GM21786 (cell line): ENCODE results near the gene CRYZ.

Source experiments
- ATAC-seq: cut with Tn5 transposase; IDR thresholded peaks from one replicate; pipeline ENCODE4 v1.9.1; 2021; ENCODE audit not compliant: unreplicated experiment

Gene CRYZ

DNA sequence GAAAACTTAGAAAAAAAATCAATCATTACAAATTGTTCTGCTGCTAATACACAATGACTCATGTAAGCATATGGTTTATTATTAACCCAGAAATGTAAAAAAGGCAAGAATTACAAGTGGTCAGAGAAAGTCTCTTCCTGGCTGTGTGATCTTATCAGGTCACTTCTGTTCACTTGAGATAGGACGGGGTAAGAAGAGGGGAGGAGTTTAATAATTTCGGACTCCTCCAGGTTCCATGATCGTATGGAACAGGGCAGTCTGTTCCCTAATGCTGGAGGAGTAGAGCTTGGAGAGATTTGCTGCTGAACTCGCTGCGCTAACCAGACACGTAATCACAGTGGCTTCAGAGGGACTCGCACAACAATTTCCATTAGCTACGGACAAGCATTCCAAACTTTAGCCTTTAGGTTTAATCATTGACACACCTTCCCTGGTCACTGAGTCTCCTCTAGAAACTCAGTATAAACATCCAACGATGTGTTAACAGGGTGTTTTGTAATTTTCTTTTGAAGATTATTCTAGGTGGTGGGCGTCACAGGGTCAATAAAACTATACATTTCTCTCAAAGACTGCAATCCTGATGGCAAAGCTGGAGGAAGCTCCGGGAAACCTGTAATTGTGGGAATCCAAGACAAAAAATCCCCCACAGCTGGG is 1.3 kb downstream of the CRYZ start:
- ATAC-seq, result peak; percentile 30

DNA sequence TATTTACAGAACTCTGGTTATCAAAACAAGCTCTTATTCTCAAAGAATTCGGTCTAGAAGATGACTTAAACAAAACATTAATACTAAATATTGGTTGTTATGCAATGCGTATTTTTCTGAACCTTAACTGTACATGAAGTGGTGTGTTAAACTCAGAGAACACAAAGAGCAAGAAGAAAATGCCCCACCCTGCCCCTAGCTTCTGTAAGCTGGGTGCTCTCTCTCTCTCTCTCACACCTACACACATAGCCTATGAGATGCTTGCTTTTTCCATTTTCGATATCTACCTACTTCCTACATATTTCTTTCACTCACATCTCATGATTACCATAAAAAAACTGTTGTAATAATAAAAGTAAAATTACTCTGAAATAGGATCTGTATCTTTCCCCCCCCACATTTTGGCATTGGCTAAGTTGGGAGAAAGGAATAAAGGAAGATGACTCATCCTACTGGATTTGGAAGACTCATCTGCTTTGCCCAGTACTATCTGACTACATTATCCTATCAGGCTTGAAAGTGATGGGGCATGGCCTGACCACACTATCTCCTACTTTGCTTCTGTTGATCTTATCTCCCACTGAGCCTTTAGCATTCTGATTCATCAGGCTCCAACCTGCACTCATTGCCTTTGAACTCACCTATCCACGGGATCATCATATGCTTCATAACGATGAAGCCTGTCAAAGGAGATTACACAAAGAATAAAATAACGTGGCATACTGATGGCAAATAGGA is 2.9 kb downstream of the CRYZ start:
- no peak for ATAC-seq

DNA sequence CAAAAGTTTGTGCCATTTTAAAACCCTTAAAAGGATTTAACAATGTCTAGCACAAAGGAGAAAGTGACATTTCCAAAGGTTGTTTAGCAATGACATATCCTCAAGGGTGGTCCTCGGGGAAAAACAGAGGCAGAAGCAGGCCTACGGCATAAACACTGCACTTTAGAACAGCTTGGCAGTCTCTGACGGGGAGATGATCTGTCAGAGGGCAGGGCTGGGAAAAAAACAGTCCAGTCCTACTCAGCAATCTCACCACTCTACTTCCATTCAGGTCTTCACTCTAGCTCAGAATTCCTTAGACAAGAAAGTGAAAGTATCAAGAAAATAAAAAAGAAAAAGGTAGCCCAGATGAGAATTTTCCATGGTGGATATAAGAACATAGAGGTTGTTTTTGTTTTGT is 4.1 kb downstream of the CRYZ start:
- no peak for ATAC-seq

DNA sequence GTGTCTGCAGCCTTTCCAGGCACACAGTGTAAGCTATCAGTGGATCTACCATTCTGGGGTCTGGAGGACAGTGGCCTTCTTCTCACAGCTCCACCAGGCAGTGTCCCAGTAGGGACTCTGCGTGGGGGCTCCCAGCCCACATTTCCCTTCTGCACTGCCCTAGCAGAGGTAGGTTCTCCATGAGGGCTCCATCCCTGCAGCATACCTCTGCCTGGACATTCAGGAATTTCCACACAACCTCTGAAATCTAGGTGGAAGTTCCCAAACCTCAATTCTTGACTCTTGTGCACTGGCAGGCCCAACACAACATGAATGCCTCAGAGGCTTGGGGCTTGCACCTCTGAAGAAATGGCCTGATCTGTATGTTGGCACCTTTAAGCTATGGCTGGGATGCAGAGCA is 6.8 kb downstream of the CRYZ start:
- no peak for ATAC-seq

DNA sequence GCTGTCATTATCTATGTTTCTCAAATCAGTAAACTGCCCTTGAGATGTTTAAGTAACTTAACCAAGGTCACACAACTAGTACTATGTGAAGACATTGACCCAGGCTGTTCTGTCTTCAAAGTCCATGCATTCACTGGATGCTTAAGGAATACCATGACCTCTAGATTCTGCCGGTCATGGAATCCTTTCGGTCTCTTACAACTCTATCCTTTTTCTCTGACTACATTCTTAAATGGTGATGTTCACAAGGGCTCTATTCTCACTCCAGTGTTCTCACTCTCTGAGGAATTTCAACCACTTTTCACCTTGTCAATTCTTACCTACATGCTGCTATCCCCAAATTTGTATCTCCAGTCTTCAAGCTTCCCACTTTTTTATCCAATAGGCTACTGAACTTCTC is 15.2 kb downstream of the CRYZ start:
- no peak for ATAC-seq

DNA sequence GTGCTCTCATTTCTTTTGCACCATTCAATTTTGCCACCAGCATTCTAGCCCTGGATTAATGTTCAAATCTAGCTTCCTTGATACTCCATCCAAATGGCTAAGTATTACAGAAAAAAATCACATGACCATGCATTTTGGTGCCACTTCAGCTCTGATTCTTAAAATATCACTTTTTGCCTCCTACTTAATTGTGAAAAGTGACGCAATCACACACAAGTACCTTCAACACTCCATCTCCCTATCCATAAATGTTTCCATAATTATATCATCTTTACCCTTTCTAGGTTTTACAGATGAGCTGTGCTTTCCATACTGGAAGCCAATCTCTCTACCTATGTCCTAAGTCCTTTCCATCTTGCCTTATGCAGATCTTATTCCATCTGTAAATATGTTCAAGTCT is 16.0 kb downstream of the CRYZ start:
- ATAC-seq, result no peak

DNA sequence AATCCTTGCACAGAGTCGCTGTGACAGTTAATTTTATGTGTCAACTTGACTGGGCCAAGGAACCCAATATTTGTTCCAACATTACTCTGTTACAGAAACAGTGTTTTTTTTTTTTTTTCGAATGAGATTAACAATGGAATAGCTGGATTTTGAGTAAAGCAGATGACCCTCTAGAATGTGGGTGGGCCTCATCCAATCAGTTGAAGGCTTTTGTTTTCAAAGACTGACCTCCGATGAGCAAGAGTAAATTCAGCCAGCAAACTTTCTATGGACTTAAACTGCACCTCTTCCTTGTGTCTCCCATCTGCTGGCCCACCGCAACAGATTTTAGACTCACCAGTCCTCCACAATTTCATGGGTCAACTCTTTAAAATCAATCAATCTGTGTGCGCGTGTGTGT is 17.0 kb downstream of the CRYZ start:
- no peak for ATAC-seq

DNA sequence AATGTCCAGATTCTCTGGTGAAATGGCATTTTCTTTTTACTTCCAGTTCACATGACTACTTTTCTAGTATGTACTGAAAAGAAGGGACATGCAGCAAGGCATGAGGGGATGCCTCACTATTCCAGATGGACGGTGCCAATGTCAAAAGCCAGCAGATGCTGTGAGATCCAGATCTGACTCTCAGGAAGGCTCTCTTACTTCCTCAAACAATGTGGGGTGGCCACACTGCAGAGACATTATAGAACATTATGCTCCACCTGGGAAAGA is 17.7 kb downstream of the CRYZ start:
- no peak for ATAC-seq

DNA sequence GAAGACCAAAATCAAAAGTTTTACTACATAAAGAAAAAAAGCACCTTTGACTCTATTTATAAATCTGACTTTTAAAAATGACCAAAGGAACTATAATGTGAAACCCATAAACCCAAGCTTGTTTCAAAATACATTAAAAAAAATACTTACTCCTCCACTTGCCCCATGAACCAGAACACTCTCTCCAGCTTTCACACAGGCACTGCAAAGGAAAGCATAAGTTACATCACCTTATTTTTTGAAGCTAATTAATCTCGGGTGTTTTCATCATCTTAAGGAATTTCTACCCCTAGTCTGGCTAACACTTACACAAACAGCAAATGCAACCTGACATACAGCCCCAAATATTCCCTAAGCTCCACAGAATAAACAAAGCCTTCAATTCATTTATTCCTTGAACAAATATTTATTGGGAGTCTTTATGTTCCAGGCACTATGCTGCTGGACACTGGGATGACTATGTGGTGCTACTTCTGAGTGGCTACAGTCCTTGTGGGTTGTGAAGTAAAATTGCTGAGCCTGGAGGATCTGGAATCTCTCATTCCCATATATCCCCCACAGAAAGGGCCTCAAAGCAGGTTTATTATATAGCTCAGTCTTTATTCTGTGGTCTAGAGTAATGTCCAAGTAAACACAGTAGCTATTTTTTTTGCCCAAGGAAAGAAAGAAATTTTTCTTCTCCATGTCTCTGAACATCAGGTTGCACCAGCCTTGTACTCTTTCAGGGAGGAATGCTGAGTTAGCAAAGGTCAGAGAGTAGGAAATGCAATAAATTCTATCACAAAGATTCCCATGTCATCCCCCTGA is 18.2 kb downstream of the CRYZ start:
- peak; percentile 80 for ATAC-seq

DNA sequence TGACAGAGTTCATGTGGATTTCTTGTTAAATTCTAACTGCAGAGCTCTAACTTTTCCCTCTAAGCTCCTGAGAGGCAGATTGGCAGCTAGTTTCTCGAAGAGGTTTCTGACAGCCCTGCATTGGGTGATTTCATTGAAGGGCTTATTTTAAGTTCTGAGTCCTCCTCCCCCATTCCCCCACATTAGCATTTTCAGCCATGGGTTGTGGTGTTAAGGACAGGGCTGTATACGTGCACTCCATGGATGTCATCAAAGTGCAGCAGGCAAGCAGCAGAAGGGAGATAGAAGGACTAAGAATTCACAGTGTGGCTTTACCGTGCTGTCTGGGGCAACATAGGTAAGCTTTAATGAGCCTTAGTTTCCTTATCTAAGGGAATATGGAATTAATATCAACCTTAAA is 19.0 kb downstream of the CRYZ start:
- ATAC-seq, result peak; percentile 21

DNA sequence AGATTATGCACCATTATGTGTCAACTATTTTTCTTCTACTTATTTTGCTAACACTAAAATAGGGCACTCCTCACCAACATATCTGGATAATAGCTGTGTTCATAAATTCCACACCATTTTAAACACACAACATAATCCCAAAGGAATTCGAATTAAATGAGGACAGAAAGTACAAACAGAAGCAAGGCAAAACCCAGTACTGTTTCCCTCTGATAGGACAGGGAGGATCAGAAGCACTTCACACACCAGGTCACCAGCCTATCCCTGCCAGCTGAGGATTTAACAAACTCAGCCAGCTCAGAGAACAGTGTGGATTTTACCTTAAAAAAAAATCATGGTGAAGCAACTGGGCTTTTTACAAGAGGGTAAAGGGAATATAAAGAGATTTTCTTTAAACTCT is 20.0 kb downstream of the CRYZ start:
- ATAC-seq, result no peak

DNA sequence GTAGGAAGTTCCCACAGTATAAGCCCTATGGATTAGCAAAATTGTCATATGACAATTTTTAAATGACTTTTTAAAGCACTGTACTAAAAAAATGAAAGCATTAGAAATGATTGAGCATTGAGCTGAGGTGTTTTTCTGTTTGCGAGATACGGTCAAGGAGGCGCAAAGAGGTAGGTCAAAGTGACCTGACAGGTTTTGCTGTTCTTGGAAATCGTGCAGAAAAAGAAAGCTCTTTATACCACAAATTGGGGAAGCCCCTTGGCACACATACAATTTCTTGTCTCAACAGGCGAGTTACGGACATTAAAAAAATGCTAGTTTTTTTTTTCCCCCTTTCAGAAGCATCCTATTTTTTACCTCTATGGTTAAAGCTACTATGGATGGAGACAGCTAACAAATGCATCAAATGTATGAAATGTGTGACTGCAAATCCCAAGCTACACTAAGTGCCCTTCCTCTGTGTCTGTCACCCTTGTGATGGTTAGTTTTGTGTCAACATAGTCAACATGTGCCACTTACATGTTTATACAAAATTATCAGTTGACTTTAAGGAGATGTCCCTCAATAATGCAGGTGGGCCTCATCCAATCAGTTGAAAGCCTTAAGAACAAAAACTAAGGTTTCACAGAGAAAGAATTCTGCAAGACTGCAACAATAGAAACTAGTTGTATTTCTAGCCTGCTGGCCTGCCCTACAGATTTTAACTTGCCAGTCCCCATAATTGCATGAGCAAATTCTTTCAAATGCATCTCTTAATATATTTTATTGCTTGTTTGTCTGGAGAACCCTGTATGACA is 29.3 kb downstream of the CRYZ start:
- ATAC-seq, result no peak

DNA sequence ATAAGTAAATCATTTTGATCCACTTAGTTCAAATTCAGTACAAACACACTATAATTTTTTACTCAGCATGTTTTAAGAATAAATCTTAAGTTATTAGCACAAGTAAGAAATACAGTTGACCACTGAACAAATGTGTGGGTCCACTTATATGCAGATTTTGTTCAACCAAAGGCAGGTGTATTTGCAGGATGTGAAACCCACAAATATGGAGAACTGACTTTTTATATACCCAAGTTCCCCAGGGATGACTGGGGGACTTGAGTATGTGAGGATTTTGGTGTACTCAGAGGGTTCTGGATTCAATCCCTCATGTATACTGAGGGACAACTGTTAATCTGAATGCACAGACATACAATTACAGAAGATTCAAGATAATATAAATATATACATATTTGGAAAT is 33.5 kb downstream of the CRYZ start:
- ATAC-seq, result peak; percentile 43

DNA sequence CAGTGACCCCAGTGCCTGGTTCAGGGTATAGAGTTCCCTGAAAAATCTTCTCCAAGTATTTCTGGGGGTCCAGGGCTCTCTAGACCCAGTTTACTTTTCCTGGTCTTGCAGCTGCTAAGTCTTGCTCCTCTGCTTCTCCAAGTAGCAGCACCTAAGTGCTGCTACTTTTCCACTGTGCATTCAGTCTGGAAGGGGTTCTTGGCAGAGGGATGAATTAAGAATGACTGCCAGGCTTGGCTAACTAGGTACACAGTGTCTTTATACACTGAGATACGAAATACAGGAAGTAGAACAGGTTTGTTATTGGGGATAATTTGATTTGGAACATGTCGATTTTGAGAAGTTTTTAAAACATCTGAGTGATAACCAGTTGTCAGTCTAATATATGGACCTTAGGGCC is 35.0 kb downstream of the CRYZ start:
- no peak for ATAC-seq

DNA sequence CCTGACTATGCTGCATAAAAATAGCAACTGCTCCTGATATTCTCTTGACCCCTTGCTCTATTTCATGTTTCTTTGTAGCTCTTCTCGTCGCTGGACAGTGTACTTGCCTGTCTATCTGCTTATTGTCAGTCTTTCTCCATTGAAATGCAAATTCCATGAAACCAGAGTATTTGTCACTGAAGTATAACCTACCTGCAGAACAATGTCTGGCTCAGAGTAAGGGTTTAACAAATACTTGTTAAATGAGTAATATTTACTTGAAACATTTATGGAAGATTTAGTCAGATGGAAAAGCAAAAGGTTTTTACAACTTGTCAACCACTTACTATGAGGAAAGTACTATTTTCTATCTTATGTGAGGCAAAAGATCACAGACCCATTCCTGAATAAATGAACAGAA is 39.4 kb downstream of the CRYZ start:
- ATAC-seq, result no peak

DNA sequence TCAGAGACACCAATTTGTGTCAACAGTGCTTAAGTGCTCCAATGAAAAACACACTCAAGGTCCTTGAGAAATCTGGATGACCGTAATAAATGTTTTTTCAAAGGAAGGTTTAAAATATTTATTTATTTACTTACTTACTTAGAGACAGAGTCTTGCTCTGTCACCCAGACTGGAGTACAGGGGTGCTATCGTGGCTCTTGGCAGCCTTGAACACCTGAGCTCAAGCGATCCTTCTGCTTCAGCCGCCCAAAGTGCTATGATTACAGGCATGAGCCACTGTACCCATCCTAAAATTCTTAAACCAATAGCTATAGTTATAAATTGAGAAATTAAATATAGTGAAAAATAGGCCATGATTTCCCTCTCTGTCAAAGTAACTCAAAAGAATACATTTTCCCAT is 41.9 kb downstream of the CRYZ start:
- no peak for ATAC-seq

DNA sequence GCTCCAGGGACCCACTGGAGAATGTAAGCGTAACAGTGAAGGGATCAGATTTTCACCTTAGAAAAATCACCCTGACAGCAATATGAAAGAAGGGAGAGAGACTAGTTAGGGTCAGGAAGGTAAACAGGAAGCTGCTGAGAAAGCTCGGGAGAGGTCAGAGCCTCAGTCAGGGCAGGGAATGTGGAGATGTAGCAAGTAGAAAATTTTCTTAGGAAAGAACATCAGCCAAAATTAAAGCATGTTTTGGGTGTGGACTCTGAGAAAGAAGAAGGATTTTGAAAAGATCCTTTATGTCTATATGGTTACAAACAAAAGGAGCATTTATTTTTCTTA is 42.5 kb downstream of the CRYZ start:
- no peak for ATAC-seq

DNA sequence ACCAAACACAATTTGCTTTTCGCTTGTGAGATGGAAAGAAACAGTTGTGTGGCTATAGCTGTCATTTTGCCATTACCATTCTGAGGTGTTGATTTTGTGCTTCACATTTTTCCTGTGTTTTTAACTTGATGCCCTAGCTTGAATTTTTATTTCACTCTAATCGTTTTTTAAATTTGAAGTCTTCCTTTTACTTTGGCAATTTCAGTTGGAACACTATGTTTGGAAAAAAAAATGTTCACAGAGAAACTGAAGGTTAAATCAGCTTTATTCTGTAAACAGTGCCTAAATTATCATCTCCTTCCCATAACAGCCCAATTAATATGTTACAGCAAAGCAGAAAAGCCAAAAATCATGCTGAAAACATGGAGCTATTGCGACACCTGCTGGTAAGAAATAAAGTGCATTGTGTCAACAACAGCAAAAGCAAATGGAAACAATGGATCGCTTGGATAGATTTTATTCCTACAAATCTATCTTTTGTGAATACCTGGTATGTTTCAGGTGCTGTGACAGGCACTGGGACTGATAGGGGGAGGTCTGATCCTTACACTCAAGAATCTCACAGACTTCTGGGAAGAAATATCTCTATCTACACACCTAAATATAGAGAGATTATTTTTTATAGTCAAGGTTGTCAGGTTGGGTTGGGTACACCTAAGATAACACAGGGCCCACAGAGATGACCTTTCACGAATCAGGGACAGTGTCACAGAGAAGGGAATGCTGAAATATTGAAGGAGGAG is 43.1 kb downstream of the CRYZ start:
- peak; percentile 81 for ATAC-seq

DNA sequence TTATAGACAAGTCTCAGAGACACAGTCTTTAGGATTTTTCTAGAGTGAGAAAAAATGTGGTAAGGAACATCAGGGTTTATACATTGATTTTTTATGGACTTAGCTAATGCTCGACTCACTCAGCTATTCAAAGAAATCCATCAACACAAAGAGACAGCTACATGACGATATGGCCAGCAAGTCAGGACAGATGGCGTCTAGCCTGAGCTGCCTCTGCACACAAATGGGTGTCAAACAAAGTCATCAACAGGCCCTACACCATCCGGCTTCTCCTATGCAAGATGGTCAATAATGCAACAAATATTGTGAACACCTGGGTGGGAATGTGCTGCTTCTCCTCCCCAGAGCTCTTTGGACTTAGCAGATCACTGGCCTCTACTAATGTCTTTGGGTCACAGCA is 45.9 kb downstream of the CRYZ start:
- ATAC-seq, result no peak

DNA sequence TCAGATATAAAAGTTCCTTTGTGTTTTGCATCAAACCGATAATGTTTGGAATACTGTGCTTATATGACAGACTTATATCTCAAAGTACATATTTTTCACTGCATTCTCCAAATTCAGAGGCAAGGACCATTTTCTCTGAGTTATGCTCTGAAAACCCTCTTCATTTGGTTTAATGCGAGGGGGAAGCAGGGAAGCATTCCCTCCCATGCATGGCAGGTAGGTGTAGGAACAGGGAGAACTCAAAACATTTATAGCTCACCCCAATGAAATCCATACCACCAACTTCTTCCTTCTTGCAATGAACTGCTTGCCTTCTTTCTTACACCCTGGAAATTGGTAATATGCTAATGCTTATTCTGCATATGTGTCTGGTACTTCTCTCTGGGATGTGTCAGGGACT is 48.5 kb downstream of the CRYZ start:
- ATAC-seq, result no peak

DNA sequence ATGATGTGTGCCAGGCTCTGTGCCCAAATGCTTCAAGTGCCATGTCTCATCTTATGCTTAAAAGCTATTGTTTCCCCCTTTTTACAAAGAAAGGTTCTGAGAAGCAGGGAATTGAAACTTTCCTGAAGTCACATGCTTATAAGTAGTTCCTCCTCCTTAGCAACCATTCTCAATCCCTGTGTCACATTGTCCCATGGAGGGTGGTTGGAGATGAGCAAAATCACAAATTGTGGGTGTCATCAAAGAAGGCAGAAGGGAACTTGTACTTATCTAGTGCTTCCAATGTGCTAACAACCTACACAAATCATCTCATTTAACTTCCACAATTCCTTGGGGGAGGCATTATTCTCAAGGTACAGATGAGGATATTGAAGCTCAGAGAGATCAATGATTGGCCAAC is 49.2 kb downstream of the CRYZ start:
- ATAC-seq, result no peak
